Common myeloid progenitor, CD34-positive (primary cell): ENCODE measurements around the gene LRPPRC.

Experiments
- CTCF ChIA-PET: fragments of 350-600 bp; sonication (Branson Sonifier 250); formaldehyde crosslinking; loops from one replicate; lab custom pipeline; 2021; ENCODE audit warnings: antibody characterized with exemption; lab: Charles Lee
- POLR2A ChIA-PET: fragments of 350-600 bp; sonication (Branson Sonifier 250); formaldehyde crosslinking; loops from one replicate; lab custom pipeline; 2021; ENCODE audit warnings: antibody characterized with exemption; lab: Charles Lee
- DNase-seq, 3 donors: peaks; one replicate each; pipeline versions ENCODE4 v3.0.0 to v3.0.0-alpha.2; 2013
- H3K27ac ChIP-seq, 2 experiments: 1 replicate in 1 of 2; 2 replicates in 1 of 2; pipeline ENCODE4 v1.7.0; 2013; ENCODE audit warnings: inconsistent platforms in 2 of 2, low read length in 2 of 2, mild to moderate bottlenecking in 2 of 2, low read depth in 1 of 2, moderate library complexity in 1 of 2; ENCODE audit not compliant: severe bottlenecking in 2 of 2, insufficient read depth in 1 of 2, poor library complexity in 1 of 2
- H3K27me3 ChIP-seq, 5 experiments: replicated peaks in 2 of 5; 1 replicate in 3 of 5; 2 replicates in 2 of 5; pipeline versions ENCODE4 v1.6.1 to v1.7.0; 2013; ENCODE audit warnings: low read length in 4 of 5, mild to moderate bottlenecking in 2 of 5, moderate library complexity in 2 of 5, inconsistent platforms in 1 of 5; ENCODE audit not compliant: insufficient read depth in 5 of 5, control insufficient read depth in 4 of 5
- H3K36me3 ChIP-seq, 4 experiments: 1 replicate in 2 of 4; 2 replicates in 2 of 4; pipeline versions ENCODE4 v1.6.1 to v1.7.0; 2013; ENCODE audit warnings: low read length in 3 of 4, control low read depth in 1 of 4, mild to moderate bottlenecking in 1 of 4; ENCODE audit not compliant: control insufficient read depth in 4 of 4, insufficient read depth in 4 of 4
- H3K4me1 ChIP-seq, 4 experiments: 1 replicate in 3 of 4; 2 replicates in 1 of 4; pipeline versions ENCODE4 v1.6.1 to v1.7.1; 2013; ENCODE audit warnings: low read length in 3 of 4, mild to moderate bottlenecking in 3 of 4, control low read depth in 1 of 4, inconsistent platforms in 1 of 4, moderate library complexity in 1 of 4; ENCODE audit not compliant: control insufficient read depth in 4 of 4, insufficient read depth in 4 of 4; ENCODE audit errors: control extremely low read depth in 1 of 4
- H3K4me3 ChIP-seq, 7 experiments: 1 replicate in 4 of 7; 2 replicates in 3 of 7; pipeline versions ENCODE4 v1.5.1 to v1.7.0; 2013; ENCODE audit warnings: mild to moderate bottlenecking in 7 of 7, low read length in 6 of 7, moderate library complexity in 6 of 7, inconsistent platforms in 2 of 7, low read depth in 2 of 7, control low read depth in 1 of 7; ENCODE audit not compliant: insufficient read depth in 4 of 7, control insufficient read depth in 1 of 7; ENCODE audit errors: extremely low read depth in 1 of 7
- H3K9me3 ChIP-seq, 5 experiments: 1 replicate in 4 of 5; 2 replicates in 1 of 5; pipeline versions ENCODE4 v1.6.1 to v1.7.1; 2013; ENCODE audit warnings: low read length in 4 of 5, mild to moderate bottlenecking in 2 of 5, inconsistent platforms in 1 of 5, low read depth in 1 of 5, moderate library complexity in 1 of 5; ENCODE audit not compliant: control insufficient read depth in 4 of 5, insufficient read depth in 2 of 5; ENCODE audit errors: control extremely low read depth in 1 of 5
- WGBS: methylation state at CpG from one replicate; pipeline ENCODE4 v1.1.5; 2013; ENCODE audit not compliant: insufficient coverage; 5-methylcytosine and 5-hydroxymethylcytosine counted together

The LRPPRC gene

GRCh38 chr2:43948370-43948769 lies 47.4 kb downstream of the LRPPRC start:
- POLR2A ChIA-PET, result no interaction called here
- CTCF ChIA-PET, result interaction anchor here (1.4 to 1.8 kb wide), 3 partner anchors 11 to 17 kb away, joined by 3 to 7 read pairs (median 4); no protein-coding TSS in a partner anchor
- 92% methylated on average over 1 of the region's 3 CpGs for WGBS
- Histone ChIP-seq H3K9me3 (no peaks in the 10 kb centered on the region), H3K27ac (no peak overlapping the region), H3K27me3 (no peaks in the 10 kb centered on the region), H3K4me1 (no peaks in the 10 kb centered on the region), H3K4me3 (no peak overlapping the region), H3K36me3 (peaks cover 27 to 85% (median 52%) of the 10 kb centered on the region in 4 experiments)
- DNase-seq, result no peak

GRCh38 chr2:43946685-43947084 lies 49.1 kb downstream of the LRPPRC start:
- H3K27me3 ChIP-seq, result no peaks in the 10 kb centered on the region
- CTCF ChIA-PET, result interaction anchor here (1.3 to 1.7 kb wide), 3 partner anchors 9 to 69 kb away, joined by 3 to 4 read pairs (median 3); no protein-coding TSS in a partner anchor
- no peaks in the 10 kb centered on the region for H3K9me3 ChIP-seq
- 100% methylated on average over 4 of the region's 4 CpGs for WGBS
- no peak overlapping the region for H3K4me3 ChIP-seq
- H3K27ac ChIP-seq, result no peak overlapping the region
- no peaks in the 10 kb centered on the region for H3K4me1 ChIP-seq
- POLR2A ChIA-PET, result no interaction called here
- no peak for DNase-seq
- H3K36me3 ChIP-seq, result peaks cover 27 to 86% (median 49%) of the 10 kb centered on the region in 4 experiments

- ChIA-PET CTCF (interaction anchor here (0.6 to 1.7 kb wide), 2 partner anchors 8 to 61 kb away, joined by 3 read pairs; no protein-coding TSS in a partner anchor), POLR2A (no interaction called here)
- H3K4me1 ChIP-seq, result no peaks in the 10 kb centered on the region
- H3K27ac ChIP-seq, result no peak overlapping the region
- no peak overlapping the region for H3K4me3 ChIP-seq
- no CpG with 5 or more reads among the region's 3 CpGs for WGBS
- H3K36me3 ChIP-seq, result peaks cover 27 to 86% (median 49%) of the 10 kb centered on the region in 4 experiments
- DNase-seq, result no peak
- no peaks in the 10 kb centered on the region for H3K9me3 ChIP-seq
- no peaks in the 10 kb centered on the region for H3K27me3 ChIP-seq
Observed at GRCh38 chr2:43945439-43945838, 50.4 kb downstream of the LRPPRC start.

DNA sequence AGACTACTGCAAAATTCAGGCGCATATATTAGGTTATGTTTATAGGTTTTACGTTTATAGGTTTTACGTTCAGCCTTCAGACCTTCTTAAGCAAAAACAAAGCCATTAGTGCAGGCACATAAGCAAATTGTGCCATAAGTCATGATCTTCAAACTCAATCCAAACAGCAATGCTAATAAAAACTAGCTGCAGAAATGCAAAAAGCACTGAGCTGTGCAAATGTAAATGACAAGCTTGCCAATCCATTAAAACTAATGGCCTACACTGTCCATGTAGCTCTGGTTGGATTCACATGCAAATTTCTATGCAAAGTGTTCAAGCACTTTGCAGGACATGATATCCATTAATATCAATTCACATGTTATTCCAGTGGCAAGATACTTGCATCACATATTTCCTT lies 50.9 kb downstream of the LRPPRC start:
- ChIA-PET CTCF (no interaction called here), POLR2A (no interaction called here)
- peaks cover 29 to 86% (median 51%) of the 10 kb centered on the region in 4 experiments for H3K36me3 ChIP-seq
- H3K9me3 ChIP-seq, result no peaks in the 10 kb centered on the region
- 100% methylated on average over 3 of the region's 3 CpGs for WGBS
- no peaks in the 10 kb centered on the region for H3K27me3 ChIP-seq
- no peak overlapping the region for H3K4me3 ChIP-seq
- no peaks in the 10 kb centered on the region for H3K4me1 ChIP-seq
- no peak for DNase-seq
- no peak overlapping the region for H3K27ac ChIP-seq

- H3K27me3 ChIP-seq, result no peaks in the 10 kb centered on the region
- H3K9me3 ChIP-seq, result no peaks in the 10 kb centered on the region
- no peak for DNase-seq
- 98% methylated on average over 4 of the region's 5 CpGs for WGBS
- ChIA-PET CTCF (no interaction called here), POLR2A (no interaction called here)
- peaks cover 28 to 86% (median 49%) of the 10 kb centered on the region in 4 experiments for H3K36me3 ChIP-seq
- no peak overlapping the region for H3K27ac ChIP-seq
- H3K4me1 ChIP-seq, result no peaks in the 10 kb centered on the region
- H3K4me3 ChIP-seq, result no peak overlapping the region
Observed at GRCh38 chr2:43943809-43944452, 51.9 kb downstream of the LRPPRC start.

DNA sequence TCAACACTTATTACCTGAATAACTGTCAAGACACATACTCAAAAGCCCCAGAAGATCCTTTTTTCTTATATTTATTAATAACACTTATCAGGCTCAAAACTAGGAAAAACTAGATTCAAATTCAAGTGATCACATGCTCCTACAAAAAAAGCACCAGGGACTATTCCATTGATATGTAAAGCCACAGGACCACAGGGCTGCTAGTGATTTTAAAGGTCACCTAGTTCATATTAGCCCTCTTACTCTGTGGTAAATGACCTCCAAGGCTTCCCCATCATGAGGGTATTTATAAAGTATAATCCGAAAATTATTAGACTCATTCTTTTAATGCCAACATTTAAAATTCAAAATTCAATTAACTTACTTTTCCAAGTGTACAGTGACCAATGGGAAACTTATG lies 52.5 kb downstream of the LRPPRC start:
- no peak overlapping the region for H3K4me3 ChIP-seq
- no peak for DNase-seq
- H3K36me3 ChIP-seq, result peaks cover 31 to 85% (median 48%) of the 10 kb centered on the region in 4 experiments
- no peaks in the 10 kb centered on the region for H3K4me1 ChIP-seq
- H3K9me3 ChIP-seq, result no peaks in the 10 kb centered on the region
- no peak overlapping the region for H3K27ac ChIP-seq
- ChIA-PET POLR2A (no interaction called here), CTCF (interaction anchor here (1.7 kb wide), 1 partner anchor 8 kb away, joined by 4 read pairs; no protein-coding TSS in a partner anchor)
- H3K27me3 ChIP-seq, result no peaks in the 10 kb centered on the region
- no CpG with 5 or more reads among the region's 1 CpG for WGBS

GRCh38 chr2:43942881-43943280 lies 52.9 kb downstream of the LRPPRC start:
- no peaks in the 10 kb centered on the region for H3K27me3 ChIP-seq
- no peak overlapping the region for H3K27ac ChIP-seq
- CTCF ChIA-PET, result interaction anchor here (1.7 kb wide), 1 partner anchor 9 kb away, joined by 4 read pairs; no protein-coding TSS in a partner anchor
- no peak for DNase-seq
- no peaks in the 10 kb centered on the region for H3K9me3 ChIP-seq
- peaks cover 27 to 84% (median 46%) of the 10 kb centered on the region in 4 experiments for H3K36me3 ChIP-seq
- no peak overlapping the region for H3K4me3 ChIP-seq
- WGBS, result no CpG with 5 or more reads among the region's 1 CpG
- no peaks in the 10 kb centered on the region for H3K4me1 ChIP-seq
- POLR2A ChIA-PET, result no interaction called here
